ENCODE results near the gene BOK.

Gene BOK

GRCh38 chr2:241560883-241561474, 2.4 kb downstream of the BOK start:
- no peak for DNase-seq (ENCODE audit: low spot score)

DNA sequence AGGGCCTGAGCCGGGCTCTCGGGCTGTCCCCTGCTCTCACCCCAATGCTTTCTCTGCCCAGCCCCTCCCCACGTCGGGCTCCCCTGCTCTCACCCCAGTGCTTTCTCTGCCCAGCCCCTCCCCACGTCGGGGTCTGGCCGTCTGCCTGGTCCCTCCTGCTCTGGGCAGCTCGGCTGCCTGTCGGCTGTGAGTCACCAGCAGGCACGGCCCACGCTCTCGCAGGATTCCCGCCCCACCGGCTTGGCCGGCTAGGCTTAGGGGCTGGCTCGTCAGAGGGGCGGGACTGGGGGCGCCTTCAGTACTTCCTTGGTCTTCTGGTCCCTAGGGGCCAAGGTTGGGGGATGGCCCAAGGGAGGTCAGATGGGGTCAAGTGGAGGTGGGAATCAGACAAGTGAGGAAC, 3.3 kb downstream of the BOK start:
- no peak for DNase-seq (ENCODE audit: low spot score)
- no peak for TF ChIP-seq CTCF (IDR thresholded peaks at IDR 0.05; ENCODE audit: extremely low read depth, missing control alignments)

More at GRCh38 chr2:241560883-241561474, 2.4 kb downstream of the BOK start:
- no peak for TF ChIP-seq CTCF (IDR thresholded peaks at IDR 0.05; ENCODE audit: extremely low read depth, missing control alignments)

DNA sequence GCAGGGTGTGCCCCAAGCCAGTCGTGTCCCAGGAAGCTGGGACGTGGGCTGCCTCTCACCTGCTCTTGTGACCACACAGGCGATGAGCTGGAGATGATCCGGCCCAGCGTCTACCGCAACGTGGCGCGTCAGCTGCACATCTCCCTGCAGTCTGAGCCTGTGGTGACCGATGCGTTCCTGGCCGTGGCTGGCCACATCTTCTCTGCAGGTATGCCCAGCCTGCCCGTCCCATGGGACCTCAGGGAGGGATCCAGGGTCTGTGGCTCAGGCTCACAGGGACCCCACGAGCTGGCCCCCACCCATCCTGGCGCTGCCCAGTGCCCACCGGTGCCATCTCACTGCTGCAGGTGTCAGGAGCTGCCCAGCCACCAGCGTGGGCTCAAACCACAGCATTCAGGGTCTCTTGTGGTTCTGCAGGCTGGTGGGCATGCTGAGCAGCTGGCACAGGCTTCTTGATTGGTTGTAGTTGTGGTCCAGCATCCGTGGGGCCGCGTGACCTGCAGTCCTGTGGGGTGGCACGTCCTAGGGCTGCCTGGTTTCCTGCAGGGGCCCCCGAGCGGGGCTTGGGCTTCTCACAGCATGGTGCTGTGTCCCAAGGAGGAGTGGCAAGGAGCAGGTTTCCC, 3.8 kb downstream of the BOK start:
- no peak for TF ChIP-seq CTCF (IDR thresholded peaks at IDR 0.05; ENCODE audit: extremely low read depth, missing control alignments)
- no peak for DNase-seq (ENCODE audit: low spot score)

DNA sequence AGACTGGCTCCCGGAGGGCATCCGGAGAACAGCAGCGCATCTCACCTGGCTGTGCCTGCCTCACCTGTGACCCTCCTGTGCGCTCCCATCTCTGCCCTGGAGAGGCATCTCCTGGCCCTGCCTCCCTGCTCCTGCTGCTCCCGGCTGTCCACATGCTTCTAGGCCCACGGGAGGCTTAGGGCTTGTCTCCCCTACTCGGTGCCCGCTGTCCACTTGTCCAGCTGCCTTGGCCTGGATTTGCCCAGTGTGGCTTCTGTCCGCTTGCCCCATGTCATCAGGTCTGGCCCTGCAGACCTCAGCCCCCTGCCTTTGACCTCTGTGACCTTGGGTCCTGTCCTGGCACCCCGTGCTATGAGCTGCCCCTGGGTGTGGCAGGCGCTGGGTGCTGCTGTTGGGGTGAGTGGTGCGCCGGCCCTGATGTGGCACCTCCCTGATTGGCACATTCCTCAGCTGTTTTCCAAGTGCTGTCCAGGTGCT, 4.5 kb downstream of the BOK start:
- no peak for TF ChIP-seq CTCF (IDR thresholded peaks at IDR 0.05; ENCODE audit: extremely low read depth, missing control alignments)

DNA sequence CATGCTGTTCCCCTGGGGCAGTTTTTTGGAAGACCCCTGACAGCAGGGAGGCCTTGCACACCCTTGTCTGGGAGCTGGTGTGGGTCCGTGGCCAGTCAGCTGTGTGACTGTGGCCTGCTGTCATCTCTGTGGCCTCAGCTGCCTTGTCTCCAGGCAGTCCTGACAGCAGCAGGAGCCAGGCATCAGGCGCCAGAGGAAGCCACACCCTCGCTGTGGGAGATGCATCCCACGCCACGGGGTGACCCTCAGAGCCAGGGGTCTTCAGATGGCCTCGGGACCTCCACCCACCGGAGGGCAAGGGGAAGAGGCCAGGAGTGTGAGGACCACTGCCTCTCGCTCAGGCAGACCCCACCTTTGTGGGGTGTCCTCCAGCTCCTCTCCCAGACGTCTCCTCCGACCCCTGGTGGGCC, 5.0 kb downstream of the BOK start:
- DNase-seq (ENCODE audit: low spot score), result no peak
- no peak for TF ChIP-seq CTCF (IDR thresholded peaks at IDR 0.05; ENCODE audit: extremely low read depth, missing control alignments)

More for the DNA sequence above, 4.5 kb downstream of the BOK start:
- DNase-seq (ENCODE audit: low spot score), result no peak

DNA sequence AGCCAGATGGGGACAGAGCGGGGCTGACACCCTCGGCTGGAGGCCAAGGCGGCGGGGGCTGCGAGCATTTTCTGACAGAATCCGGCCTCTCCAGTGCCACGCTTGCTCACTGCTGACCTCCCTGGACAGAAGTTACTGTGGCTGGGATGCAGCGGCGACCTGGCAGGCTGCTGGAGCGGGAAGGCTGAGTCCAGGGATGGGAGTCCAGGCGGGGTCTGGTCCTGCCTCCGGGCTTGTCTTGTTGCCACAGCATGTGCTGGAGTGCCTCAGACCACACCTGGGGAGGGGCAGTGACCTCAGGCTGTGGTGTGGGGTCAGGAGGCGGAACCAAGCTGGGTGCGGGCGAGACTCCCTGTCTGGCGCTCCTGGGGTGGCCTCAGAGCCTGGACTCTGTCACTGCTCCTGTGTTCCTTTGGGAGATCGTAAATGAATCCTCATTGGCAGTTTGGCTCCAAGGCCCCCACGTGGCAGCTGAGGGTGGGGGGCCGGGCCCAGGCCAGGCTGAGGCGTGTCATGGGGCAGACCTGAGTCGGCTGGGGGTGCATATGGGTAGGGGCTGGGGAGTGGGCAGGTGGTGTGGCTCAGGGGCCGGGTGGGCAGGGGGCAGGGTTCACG, 5.5 kb downstream of the BOK start:
- DNase-seq (ENCODE audit: low spot score), result no peak
- no peak for TF ChIP-seq CTCF (IDR thresholded peaks at IDR 0.05; ENCODE audit: extremely low read depth, missing control alignments)

All from GM20000 (cell line).